Measurements from ENCODE around the gene EEFSEC.

DNA sequence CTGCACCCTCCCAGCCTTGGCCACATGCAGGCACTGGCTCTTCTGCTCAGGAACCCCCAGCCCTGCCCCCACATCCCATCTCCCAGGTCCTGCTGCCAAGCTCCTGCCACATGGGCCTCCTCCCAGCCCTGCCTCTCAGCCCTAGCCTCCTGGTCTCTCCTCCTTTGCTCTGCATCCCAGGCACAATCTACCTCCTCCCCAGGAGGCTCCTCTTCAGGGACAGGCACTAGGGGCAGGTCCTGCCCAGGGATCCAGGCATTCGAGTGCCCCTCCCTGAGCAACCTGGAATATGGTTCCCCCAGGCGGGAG lies 301.0 kb downstream of the EEFSEC start:
- no peak for TF ChIP-seq POLR2A (IDR thresholded peaks at IDR 0.05)
- TF ChIP-seq, protein P1, sequence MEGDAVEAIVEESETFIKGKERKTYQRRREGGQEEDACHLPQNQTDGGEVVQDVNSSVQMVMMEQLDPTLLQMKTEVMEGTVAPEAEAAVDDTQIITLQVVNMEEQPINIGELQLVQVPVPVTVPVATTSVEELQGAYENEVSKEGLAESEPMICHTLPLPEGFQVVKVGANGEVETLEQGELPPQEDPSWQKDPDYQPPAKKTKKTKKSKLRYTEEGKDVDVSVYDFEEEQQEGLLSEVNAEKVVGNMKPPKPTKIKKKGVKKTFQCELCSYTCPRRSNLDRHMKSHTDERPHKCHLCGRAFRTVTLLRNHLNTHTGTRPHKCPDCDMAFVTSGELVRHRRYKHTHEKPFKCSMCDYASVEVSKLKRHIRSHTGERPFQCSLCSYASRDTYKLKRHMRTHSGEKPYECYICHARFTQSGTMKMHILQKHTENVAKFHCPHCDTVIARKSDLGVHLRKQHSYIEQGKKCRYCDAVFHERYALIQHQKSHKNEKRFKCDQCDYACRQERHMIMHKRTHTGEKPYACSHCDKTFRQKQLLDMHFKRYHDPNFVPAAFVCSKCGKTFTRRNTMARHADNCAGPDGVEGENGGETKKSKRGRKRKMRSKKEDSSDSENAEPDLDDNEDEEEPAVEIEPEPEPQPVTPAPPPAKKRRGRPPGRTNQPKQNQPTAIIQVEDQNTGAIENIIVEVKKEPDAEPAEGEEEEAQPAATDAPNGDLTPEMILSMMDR (IDR thresholded peaks at IDR 0.05): no peak

All from esophagus squamous epithelium (tissue), 4 donors.